Measurements from ENCODE around the gene EXOC1.

EXOC1 gene

GRCh38 chr4:55866290-55866907 lies 13.0 kb downstream of the EXOC1 start:
- TF ChIP-seq CTCF (IDR thresholded peaks at IDR 0.05; ENCODE audit: control insufficient read depth, extremely low read depth, insufficient read depth): no peak
- no peak overlapping the region for H3K4me3 ChIP-seq (ENCODE audit: low read depth, low read length)
- no peak for DNase-seq (ENCODE audit: low read depth)

GRCh38 chr4:55866973-55867574 lies 13.6 kb downstream of the EXOC1 start:
- no peak overlapping the region for H3K4me3 ChIP-seq (ENCODE audit: low read depth, low read length)
- TF ChIP-seq CTCF (IDR thresholded peaks at IDR 0.05; ENCODE audit: control insufficient read depth, extremely low read depth, insufficient read depth): peak; percentile 86
- peak; percentile 28 for DNase-seq (ENCODE audit: low read depth)

- no peak overlapping the region for H3K4me3 ChIP-seq (ENCODE audit: low read depth, low read length)
- no peak for DNase-seq (ENCODE audit: low read depth)
- TF ChIP-seq CTCF (IDR thresholded peaks at IDR 0.05; ENCODE audit: control insufficient read depth, extremely low read depth, insufficient read depth): no peak
Measured at GRCh38 chr4:55868581-55869090, 15.2 kb downstream of the EXOC1 start.

GRCh38 chr4:55871299-55871800 lies 17.9 kb downstream of the EXOC1 start:
- no peak for TF ChIP-seq CTCF (IDR thresholded peaks at IDR 0.05; ENCODE audit: control insufficient read depth, extremely low read depth, insufficient read depth)

GRCh38 chr4:55874831-55875230 lies 21.4 kb downstream of the EXOC1 start:
- DNase-seq (ENCODE audit: low read depth): no peak
- TF ChIP-seq CTCF (IDR thresholded peaks at IDR 0.05; ENCODE audit: control insufficient read depth, extremely low read depth, insufficient read depth): no peak

More at GRCh38 chr4:55871299-55871800, 17.9 kb downstream of the EXOC1 start:
- DNase-seq (ENCODE audit: low read depth): no peak
- no peak overlapping the region for H3K4me3 ChIP-seq (ENCODE audit: low read depth, low read length)

GRCh38 chr4:55876387-55876786 lies 22.9 kb downstream of the EXOC1 start:
- no peak for DNase-seq (ENCODE audit: low read depth)
- TF ChIP-seq CTCF (IDR thresholded peaks at IDR 0.05; ENCODE audit: control insufficient read depth, extremely low read depth, insufficient read depth): no peak
- H3K4me3 ChIP-seq (ENCODE audit: low read depth, low read length): no peak overlapping the region

More at GRCh38 chr4:55874831-55875230, 21.4 kb downstream of the EXOC1 start:
- H3K4me3 ChIP-seq (ENCODE audit: low read depth, low read length): no peak overlapping the region

Data from LNCaP clone FGC (cell line).